Activated naive CD4-positive, alpha-beta T cell treated with Interleukin-2 at 50 U/mL for 16 hours (primary cell): ENCODE results near the gene CDCA4.

ENCODE experiments used
- DNase-seq: peaks from one replicate; pipeline ENCODE4 v3.0.0-alpha.2; 2020

Gene CDCA4

DNA sequence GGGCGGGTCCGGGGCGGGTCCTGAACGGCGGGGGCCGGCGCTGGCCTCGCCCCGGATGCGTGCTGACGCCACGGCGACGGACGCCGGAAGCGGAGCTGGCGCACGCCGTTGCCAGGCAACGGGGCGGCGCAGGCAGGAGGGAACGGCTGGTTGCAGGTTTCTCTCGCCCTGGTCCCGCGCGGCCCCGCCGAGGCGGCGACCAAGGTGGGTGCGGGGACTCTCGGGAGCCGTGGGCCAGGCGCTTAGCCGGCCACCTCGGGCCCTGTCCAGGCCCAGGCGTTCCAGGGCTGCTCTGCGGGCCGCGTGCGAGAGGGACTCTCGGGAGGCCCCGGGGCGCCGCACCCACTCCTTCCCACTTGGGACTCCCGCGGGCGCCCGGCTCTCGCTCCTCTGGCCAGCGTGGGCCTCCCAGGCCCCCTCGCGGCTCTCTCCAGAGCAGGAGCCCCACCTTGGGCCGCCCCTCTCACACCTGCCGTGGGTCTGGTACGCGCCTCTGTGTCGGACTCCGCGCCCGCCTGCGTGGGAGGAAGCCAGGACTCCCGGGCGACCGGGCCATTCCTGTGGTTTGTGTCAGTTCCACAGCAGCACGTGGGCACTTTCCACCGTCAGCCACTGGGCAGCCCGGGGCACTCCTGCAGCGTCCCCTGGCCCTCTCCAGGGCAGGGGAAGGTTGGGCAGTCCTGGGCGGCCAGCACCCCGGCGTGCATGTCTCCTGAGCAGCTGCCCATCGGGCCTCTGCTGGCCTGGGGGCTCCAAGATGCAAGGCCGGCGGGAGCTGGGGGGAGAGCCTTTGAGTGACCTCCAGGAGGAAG is 35.0 kb downstream of the CDCA4 start, which contains the start of gene CLBA1:
TSS of gene CLBA1 (plus strand) at position 114 of the 812 bp plus-strand sequence. CDS start at position 758, 644 bp downstream.
- peak; percentile 88 for DNase-seq

GRCh38 chr14:104984056-104984894 is 36.6 kb downstream of the CDCA4 start:
- no peak for DNase-seq

- no peak for DNase-seq
Measured at GRCh38 chr14:104983231-104983721, 37.6 kb downstream of the CDCA4 start.

GRCh38 chr14:104982548-104983230 is 38.2 kb downstream of the CDCA4 start:
- no peak for DNase-seq

DNA sequence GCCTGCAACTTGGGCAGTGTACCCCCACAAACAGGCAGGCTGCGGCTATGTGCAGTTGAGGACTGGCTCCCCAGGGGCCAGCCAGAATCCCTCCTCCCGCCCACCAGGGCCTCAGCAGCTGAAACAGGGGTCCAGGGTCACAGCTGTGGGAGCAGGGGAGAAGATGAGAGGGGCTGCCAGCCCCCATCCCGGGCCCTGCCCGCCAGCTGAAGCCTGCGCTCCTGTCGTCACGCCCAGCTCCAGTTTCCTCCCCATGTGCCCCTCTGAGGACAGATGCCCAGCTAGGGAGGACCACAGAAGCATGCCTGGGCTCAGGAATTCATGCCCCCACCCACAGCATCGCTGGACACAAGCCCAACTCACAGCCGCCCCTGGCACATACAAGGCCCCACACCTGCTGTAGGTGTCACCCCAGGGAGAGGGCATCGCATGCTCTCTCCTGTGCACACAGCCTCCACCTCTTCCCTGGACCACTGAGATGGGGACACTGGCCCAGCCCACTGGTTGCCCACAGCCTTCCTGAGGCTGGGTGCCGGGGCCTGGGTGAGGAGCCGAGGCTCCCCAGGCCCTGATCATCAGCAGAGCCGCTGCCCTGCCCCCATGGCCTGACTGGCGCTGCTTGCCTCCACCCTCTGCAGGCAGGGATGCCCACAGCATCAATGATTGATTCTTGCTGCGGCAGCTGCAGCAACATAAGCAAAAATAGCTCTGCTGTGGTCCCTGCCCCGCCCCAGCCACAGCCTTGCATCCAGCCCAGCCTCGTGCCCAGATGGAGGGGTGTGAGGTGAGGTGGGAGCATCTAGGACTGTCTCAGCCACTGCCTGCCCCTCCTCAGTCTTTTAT is 39.0 kb downstream of the CDCA4 start:
- no peak for DNase-seq

DNA sequence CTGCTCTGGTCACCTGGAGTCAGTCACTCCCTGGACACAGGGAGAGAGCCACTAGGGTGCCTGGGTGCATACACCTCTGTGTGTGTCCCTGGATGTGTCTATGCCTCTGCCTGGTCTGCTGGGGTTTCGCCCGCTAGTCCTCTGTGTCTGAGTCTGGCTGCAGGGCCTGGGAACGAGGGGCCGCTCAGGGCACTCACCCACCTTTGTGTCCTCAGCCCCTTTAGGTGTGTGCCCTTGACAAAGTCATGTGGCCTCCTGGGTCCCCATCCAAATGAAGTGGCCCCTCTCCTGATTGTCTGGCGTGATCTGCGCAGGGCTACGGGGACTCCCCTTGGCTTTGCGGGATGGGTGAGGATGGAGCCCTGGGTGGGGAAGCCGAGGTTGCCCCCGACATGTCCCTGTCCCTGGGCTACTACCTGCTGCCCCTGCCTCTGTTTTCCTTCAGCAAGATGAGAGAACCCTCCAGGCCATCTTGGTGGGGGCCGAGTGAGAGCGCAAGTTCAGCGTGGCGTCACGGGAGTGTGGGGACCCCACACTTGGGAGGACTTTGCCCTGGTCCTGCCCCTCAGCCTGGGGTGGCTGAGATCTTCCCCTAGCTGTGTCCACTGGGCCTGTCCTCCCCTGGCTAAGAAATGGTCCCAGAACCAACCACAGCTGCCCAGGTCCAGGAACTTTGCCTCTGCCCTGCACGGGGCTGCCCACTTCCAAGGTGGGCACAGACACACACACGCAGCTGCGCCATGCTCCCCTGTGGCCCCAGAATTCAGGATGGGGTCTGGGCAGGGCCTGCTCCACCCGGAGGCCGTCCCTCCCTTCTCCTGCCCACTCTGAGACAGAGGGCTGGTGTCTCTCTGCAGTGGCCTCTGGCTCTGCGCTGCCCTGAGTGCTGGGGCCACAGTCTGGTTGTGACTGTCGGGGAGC is 40.0 kb downstream of the CDCA4 start:
- DNase-seq, result no peak

DNA sequence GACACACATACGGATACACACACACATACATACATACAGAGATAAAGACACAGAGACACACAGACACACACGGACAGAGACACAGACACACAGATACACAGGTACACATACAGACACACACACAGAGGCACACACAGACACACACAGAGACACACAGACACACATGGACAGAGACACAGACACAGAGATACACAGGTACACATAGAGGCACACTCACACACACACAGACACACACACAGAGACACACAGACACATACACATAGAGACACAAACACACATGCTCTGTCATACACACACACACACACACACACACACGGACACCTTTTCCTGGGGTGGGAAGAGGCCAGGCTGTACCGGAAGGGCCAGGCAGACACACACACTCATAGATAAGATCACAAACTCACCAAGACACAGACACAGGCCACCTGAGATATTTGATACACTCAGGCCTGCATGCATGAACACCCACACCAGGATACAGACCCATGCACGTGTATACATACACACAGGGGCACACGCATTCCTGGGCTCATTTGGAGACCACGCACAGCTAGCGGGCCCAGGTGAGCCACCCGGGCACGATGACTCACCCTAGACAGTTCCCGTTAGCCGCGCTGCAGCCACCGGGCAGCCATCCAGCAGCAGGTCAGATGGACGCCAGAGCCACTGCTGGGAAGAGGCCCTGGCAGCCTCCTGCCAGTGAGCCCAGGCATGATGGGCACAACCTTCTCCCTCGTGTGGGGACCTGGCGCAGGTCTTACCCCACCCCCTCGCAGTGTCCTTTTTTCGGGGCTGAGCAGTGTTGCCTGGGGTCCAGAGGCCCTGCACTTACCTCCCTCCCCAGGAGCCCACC is 40.9 kb downstream of the CDCA4 start:
- DNase-seq, result no peak

- DNase-seq, result no peak
Measured at GRCh38 chr14:104978746-104979691, 41.9 kb downstream of the CDCA4 start.

- DNase-seq, result peak; percentile 59
Measured at GRCh38 chr14:104977681-104978653, 42.9 kb downstream of the CDCA4 start, which contains the start of gene AHNAK2. Gene AHNAK2, minus strand, starts transcription at chr14:104978374. Its CDS starts 137 bp downstream, at chr14:104978237.

GRCh38 chr14:104977008-104977680 is 43.7 kb downstream of the CDCA4 start:
- no peak for DNase-seq

DNA sequence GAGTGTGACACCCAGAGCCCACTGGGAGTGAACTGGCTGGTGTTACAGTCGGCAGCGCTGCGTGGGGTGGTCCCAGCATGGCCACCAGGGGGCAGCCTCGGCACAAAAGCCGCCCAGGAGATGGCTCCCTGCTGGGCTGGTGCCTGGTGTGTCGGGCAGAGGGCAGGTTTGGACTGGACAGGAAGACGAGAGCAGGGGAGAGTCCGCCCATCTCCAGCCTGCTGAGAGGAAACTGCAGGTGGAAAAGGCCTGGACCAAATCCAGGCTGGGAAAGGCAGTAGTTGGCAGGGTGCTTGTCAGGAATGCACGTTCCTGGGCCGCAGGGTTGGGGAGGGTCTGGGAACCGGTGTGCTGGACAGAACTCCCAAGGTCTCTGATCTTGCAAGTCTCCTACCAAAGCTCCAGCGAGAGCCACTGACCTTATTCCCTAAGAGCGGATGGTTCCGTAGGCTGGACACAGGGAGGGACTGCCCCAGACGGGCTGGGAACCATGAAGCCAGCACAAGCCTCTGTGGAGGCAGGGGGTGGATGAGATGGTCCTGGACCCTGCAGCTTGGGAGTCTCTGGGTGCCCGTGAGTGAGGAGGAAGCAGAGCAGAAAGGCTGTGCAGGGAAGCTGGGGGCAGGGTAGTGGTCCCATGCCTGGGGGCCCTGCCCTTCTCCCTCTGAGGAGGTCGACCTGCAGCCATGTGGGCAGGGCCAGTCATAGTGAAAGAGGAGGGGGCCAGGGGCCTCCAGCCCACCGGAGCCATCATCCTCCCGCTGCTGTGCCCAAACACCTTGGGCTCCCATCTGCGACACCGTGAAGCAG is 44.5 kb downstream of the CDCA4 start:
- peak; percentile 90 for DNase-seq

- DNase-seq, result no peak
Measured at GRCh38 chr14:104975481-104976197, 45.2 kb downstream of the CDCA4 start.

DNA sequence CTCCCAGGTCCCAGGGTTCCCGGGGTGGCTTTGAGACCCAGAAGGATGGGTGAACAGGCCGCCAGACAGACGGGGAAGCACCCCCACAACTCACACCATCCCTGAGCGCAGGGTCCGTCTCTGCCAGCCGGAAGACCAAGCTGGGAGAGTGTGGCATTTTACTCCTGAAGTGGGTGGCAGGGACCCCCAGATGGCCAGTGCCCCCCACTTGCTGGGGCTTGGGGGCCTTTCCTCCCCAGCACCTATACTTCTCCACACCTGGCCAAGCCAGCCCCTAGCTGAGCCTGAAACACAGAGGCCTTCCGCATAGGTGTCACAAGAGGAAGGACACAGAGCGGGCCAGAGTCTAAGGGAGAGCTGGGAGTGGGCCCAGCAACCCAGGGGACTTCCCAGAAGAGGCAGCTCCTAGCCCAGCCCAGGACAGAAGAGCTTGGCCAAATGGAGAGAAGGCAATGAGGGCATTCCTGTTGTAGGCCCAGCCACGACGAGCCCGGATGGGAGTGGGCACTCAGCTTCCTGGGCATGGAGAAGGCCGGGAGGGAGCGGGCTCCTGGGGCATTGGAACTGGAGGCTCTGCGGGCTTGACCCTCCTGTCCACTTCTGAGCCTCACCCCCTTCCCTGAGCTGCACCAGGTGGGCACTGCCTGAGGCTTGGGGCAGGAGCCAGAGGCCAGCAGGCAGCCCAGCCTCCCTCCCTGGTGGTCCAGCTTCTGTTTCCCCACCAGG is 46.1 kb downstream of the CDCA4 start:
- DNase-seq, result no peak

DNA sequence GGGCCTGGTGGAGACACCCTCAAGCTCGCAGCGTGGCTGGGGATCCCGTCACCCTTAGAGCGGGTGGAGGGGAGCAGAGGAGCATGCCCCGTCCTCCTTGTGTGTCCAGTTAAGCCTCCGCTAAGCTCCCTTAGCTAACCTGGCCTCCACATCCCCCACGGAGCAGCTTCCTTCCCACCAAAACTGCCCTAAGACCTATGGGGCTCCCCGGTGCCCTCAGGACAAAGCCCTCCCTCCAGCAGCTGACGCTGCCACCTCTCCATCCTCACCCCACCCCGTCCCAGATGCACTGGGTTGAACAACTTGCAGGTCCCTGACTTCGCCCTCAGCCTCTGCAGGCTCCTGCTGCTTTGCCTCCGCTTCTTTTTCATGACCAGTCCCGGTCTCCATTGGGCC is 46.7 kb downstream of the CDCA4 start:
- no peak for DNase-seq
